ENCODE measurements around the gene DLK2.

DLK2 gene

DNA sequence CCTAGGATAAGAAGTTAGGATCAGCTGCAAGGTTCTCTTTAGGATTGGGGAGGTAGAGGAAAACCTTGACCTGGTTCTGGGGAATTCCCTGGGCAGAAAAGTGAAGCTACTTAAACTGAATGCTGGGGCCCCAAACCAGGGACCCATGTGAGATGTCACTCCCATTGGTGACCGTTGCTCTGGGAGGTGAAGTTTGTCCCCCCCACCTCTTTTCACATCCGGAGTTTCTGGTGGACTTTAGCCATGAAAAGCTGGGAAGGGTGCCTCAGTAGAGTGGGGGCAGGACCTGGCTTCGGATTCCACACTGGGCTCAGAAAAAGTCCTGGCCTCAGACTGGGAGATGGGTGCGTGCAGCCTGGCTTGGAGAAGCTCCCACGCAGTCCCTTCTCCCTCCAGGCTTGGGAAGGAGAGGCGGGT, 35.2 kb upstream of the DLK2 start:
- Histone ChIP-seq H3K4me3 (ENCODE audit: low read depth, low read length, poor library complexity, severe bottlenecking) (no peak overlapping the region), H3K4me2 (ENCODE audit: low read length) (no peak overlapping the region), H3K9me3 (ENCODE audit: low read length) (no peaks in the 10 kb centered on the region), H3K4me1 (ENCODE audit: insufficient read depth, low read length, severe bottlenecking) (peaks cover 6% of the 10 kb centered on the region), H3K27me3 (ENCODE audit: insufficient read depth, low read length) (no peaks in the 10 kb centered on the region), H2AFZ (ENCODE audit: low read length) (no peak overlapping the region), H3K79me2 (ENCODE audit: insufficient read depth, low read length) (no peaks in the 10 kb centered on the region), H4K20me1 (ENCODE audit: insufficient read depth, low read length) (no peaks in the 10 kb centered on the region), H3K36me3 (ENCODE audit: insufficient read depth, low read length) (no peaks in the 10 kb centered on the region), H3F3A (ENCODE audit: insufficient read depth, low read length) (no peaks in the 10 kb centered on the region), H3K27ac (ENCODE audit: low read depth, low read length, poor library complexity, severe bottlenecking) (no peak overlapping the region), H3K9ac (ENCODE audit: low read length) (no peak overlapping the region), H3K9me2 (ENCODE audit: low read depth, low read length) (no peaks in the 10 kb centered on the region)
- no peak for TF ChIP-seq EZH2 (IDR thresholded peaks at IDR 0.05; ENCODE audit: borderline replicate concordance, low read length)
- TF ChIP-seq, protein P1, sequence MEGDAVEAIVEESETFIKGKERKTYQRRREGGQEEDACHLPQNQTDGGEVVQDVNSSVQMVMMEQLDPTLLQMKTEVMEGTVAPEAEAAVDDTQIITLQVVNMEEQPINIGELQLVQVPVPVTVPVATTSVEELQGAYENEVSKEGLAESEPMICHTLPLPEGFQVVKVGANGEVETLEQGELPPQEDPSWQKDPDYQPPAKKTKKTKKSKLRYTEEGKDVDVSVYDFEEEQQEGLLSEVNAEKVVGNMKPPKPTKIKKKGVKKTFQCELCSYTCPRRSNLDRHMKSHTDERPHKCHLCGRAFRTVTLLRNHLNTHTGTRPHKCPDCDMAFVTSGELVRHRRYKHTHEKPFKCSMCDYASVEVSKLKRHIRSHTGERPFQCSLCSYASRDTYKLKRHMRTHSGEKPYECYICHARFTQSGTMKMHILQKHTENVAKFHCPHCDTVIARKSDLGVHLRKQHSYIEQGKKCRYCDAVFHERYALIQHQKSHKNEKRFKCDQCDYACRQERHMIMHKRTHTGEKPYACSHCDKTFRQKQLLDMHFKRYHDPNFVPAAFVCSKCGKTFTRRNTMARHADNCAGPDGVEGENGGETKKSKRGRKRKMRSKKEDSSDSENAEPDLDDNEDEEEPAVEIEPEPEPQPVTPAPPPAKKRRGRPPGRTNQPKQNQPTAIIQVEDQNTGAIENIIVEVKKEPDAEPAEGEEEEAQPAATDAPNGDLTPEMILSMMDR (IDR thresholded peaks at IDR 0.05; ENCODE audit: low read length), result no peak

GRCh38 chr6:43489277-43490072, 34.1 kb upstream of the DLK2 start:
- no peaks in the 10 kb centered on the region for H3K9me3 ChIP-seq (ENCODE audit: low read length)
- no peak overlapping the region for H2AFZ ChIP-seq (ENCODE audit: low read length)
- H4K20me1 ChIP-seq (ENCODE audit: insufficient read depth, low read length), result no peaks in the 10 kb centered on the region
- H3K79me2 ChIP-seq (ENCODE audit: insufficient read depth, low read length), result no peaks in the 10 kb centered on the region
- no peaks in the 10 kb centered on the region for H3K9me2 ChIP-seq (ENCODE audit: low read depth, low read length)
- TF ChIP-seq, protein P1 (IDR thresholded peaks at IDR 0.05; ENCODE audit: low read length), result no peak
- TF ChIP-seq EZH2 (IDR thresholded peaks at IDR 0.05; ENCODE audit: borderline replicate concordance, low read length), result no peak
- H3K27ac ChIP-seq (ENCODE audit: low read depth, low read length, poor library complexity, severe bottlenecking), result no peak overlapping the region
- H3K4me1 ChIP-seq (ENCODE audit: insufficient read depth, low read length, severe bottlenecking), result peaks cover 6% of the 10 kb centered on the region
- H3K36me3 ChIP-seq (ENCODE audit: insufficient read depth, low read length), result no peaks in the 10 kb centered on the region
- H3K4me2 ChIP-seq (ENCODE audit: low read length), result no peak overlapping the region
- H3K4me3 ChIP-seq (ENCODE audit: low read depth, low read length, poor library complexity, severe bottlenecking), result no peak overlapping the region
- no peaks in the 10 kb centered on the region for H3K27me3 ChIP-seq (ENCODE audit: insufficient read depth, low read length)
- no peak overlapping the region for H3K9ac ChIP-seq (ENCODE audit: low read length)
- H3F3A ChIP-seq (ENCODE audit: insufficient read depth, low read length), result no peaks in the 10 kb centered on the region

- Histone ChIP-seq H3K9me3 (ENCODE audit: low read length) (no peaks in the 10 kb centered on the region), H3K4me2 (ENCODE audit: low read length) (no peak overlapping the region), H3K9ac (ENCODE audit: low read length) (no peak overlapping the region), H3K9me2 (ENCODE audit: low read depth, low read length) (no peaks in the 10 kb centered on the region), H3K4me3 (ENCODE audit: low read depth, low read length, poor library complexity, severe bottlenecking) (no peak overlapping the region), H3K4me1 (ENCODE audit: insufficient read depth, low read length, severe bottlenecking) (peaks cover 6% of the 10 kb centered on the region), H3K27me3 (ENCODE audit: insufficient read depth, low read length) (no peaks in the 10 kb centered on the region), H3K27ac (ENCODE audit: low read depth, low read length, poor library complexity, severe bottlenecking) (no peak overlapping the region), H3K36me3 (ENCODE audit: insufficient read depth, low read length) (no peaks in the 10 kb centered on the region), H3K79me2 (ENCODE audit: insufficient read depth, low read length) (no peaks in the 10 kb centered on the region), H2AFZ (ENCODE audit: low read length) (no peak overlapping the region), H3F3A (ENCODE audit: insufficient read depth, low read length) (no peaks in the 10 kb centered on the region), H4K20me1 (ENCODE audit: insufficient read depth, low read length) (no peaks in the 10 kb centered on the region)
- TF ChIP-seq, protein P1 (IDR thresholded peaks at IDR 0.05; ENCODE audit: low read length), result no peak
- TF ChIP-seq EZH2 (IDR thresholded peaks at IDR 0.05; ENCODE audit: borderline replicate concordance, low read length), result no peak
Measured at GRCh38 chr6:43488667-43489276, 33.4 kb upstream of the DLK2 start.
